Parathyroid adenoma (tissue), 2 donors: ENCODE results near the gene GRM6.

ENCODE experiments used
- H2AFZ ChIP-seq: fragments of 300-600 bp; sonication (generic); one replicate; pipeline ENCODE4 v1.7.0; 2017; ENCODE audit warnings: antibody characterized with exemption, mild to moderate bottlenecking
- H3K27ac ChIP-seq: fragments of 300-600 bp; sonication (generic); one replicate; pipeline ENCODE4 v1.7.0; 2017
- H3K27me3 ChIP-seq: fragments of 300-600 bp; sonication (generic); one replicate; pipeline ENCODE4 v1.7.0; 2017; ENCODE audit warnings: low read length; ENCODE audit not compliant: control insufficient read depth, insufficient read depth
- H3K36me3 ChIP-seq: fragments of 300-600 bp; sonication (generic); one replicate; pipeline ENCODE4 v1.7.0; 2017; ENCODE audit warnings: low read length; ENCODE audit not compliant: control insufficient read depth, insufficient read depth
- H3K4me1 ChIP-seq: fragments of 300-600 bp; sonication (generic); one replicate; pipeline ENCODE4 v1.7.0; 2017; ENCODE audit warnings: control low read depth
- H3K4me2 ChIP-seq: fragments of 300-600 bp; sonication (generic); one replicate; pipeline ENCODE4 v1.7.0; 2017; ENCODE audit warnings: low read length
- H3K4me3 ChIP-seq: fragments of 300-600 bp; sonication (generic); one replicate; pipeline ENCODE4 v1.7.0; 2017; ENCODE audit warnings: low read depth, low read length
- H3K79me2 ChIP-seq: fragments of 300-600 bp; sonication (generic); one replicate; pipeline ENCODE4 v1.7.0; 2017; ENCODE audit warnings: control low read depth
- H3K9ac ChIP-seq: fragments of 300-600 bp; sonication (generic); one replicate; pipeline ENCODE4 v1.7.0; 2017; ENCODE audit warnings: mild to moderate bottlenecking
- H3K9me3 ChIP-seq: fragments of 300-600 bp; sonication (generic); one replicate; pipeline ENCODE4 v1.7.0; 2017; ENCODE audit warnings: low read length; ENCODE audit not compliant: control insufficient read depth
- CTCF ChIP-seq: fragments of 300-600 bp; sonication (generic); IDR thresholded peaks from one replicate; pipeline ENCODE4 v1.7.0; 2017; ENCODE audit warnings: antibody characterized with exemption, mild to moderate bottlenecking
- donor health status: primary hyperparathyroidism.

GRM6 gene

GRCh38 chr5:179008667-179009066 is 13.5 kb upstream of the GRM6 start:
- H2AFZ ChIP-seq, result no peak overlapping the region
- H3K36me3 ChIP-seq, result no peaks in the 10 kb centered on the region
- H3K27me3 ChIP-seq, result no peaks in the 10 kb centered on the region
- H3K4me2 ChIP-seq, result no peak overlapping the region
- no peak overlapping the region for H3K27ac ChIP-seq
- H3K79me2 ChIP-seq, result no peaks in the 10 kb centered on the region
- H3K9me3 ChIP-seq, result no peaks in the 10 kb centered on the region
- H3K4me3 ChIP-seq, result no peak overlapping the region
- TF ChIP-seq CTCF, result no peak
- no peaks in the 10 kb centered on the region for H3K4me1 ChIP-seq
- H3K9ac ChIP-seq, result no peak overlapping the region

- no peaks in the 10 kb centered on the region for H3K9me3 ChIP-seq
- no peak for TF ChIP-seq CTCF
Observed at GRCh38 chr5:179006564-179006963, 11.4 kb upstream of the GRM6 start.

GRCh38 chr5:178998441-178998840 is 3.3 kb upstream of the GRM6 start:
- no peak for TF ChIP-seq CTCF
- H3K27me3 ChIP-seq, result no peaks in the 10 kb centered on the region
- H3K4me2 ChIP-seq, result no peak overlapping the region
- H2AFZ ChIP-seq, result no peak overlapping the region
- H3K79me2 ChIP-seq, result no peaks in the 10 kb centered on the region
- H3K36me3 ChIP-seq, result no peaks in the 10 kb centered on the region
- H3K27ac ChIP-seq, result no peak overlapping the region
- no peaks in the 10 kb centered on the region for H3K9me3 ChIP-seq
- H3K9ac ChIP-seq, result no peak overlapping the region
- no peak overlapping the region for H3K4me3 ChIP-seq
- H3K4me1 ChIP-seq, result no peaks in the 10 kb centered on the region

More at GRCh38 chr5:179006564-179006963, 11.4 kb upstream of the GRM6 start:
- H3K9ac ChIP-seq, result no peak overlapping the region
- no peak overlapping the region for H3K4me2 ChIP-seq
- H3K36me3 ChIP-seq, result no peaks in the 10 kb centered on the region
- H2AFZ ChIP-seq, result no peak overlapping the region
- no peaks in the 10 kb centered on the region for H3K4me1 ChIP-seq
- no peaks in the 10 kb centered on the region for H3K79me2 ChIP-seq
- H3K27ac ChIP-seq, result no peak overlapping the region
- no peaks in the 10 kb centered on the region for H3K27me3 ChIP-seq
- H3K4me3 ChIP-seq, result no peak overlapping the region

- H3K4me1 ChIP-seq, result no peaks in the 10 kb centered on the region
- no peaks in the 10 kb centered on the region for H3K27me3 ChIP-seq
- H3K27ac ChIP-seq, result no peak overlapping the region
- H3K79me2 ChIP-seq, result no peaks in the 10 kb centered on the region
- no peak for TF ChIP-seq CTCF
- no peak overlapping the region for H3K4me2 ChIP-seq
- H3K9ac ChIP-seq, result no peak overlapping the region
- no peaks in the 10 kb centered on the region for H3K36me3 ChIP-seq
- no peak overlapping the region for H2AFZ ChIP-seq
- H3K4me3 ChIP-seq, result no peak overlapping the region
- no peaks in the 10 kb centered on the region for H3K9me3 ChIP-seq
Observed at GRCh38 chr5:178997191-178997590, 2.1 kb upstream of the GRM6 start.

GRCh38 chr5:178996156-178996555 is 1.0 kb upstream of the GRM6 start:
- Histone ChIP-seq H3K27ac (no peak overlapping the region), H3K4me3 (no peak overlapping the region), H3K27me3 (no peaks in the 10 kb centered on the region), H3K36me3 (no peaks in the 10 kb centered on the region), H3K4me2 (no peak overlapping the region), H3K79me2 (no peaks in the 10 kb centered on the region), H3K9ac (no peak overlapping the region), H2AFZ (no peak overlapping the region), H3K4me1 (no peaks in the 10 kb centered on the region), H3K9me3 (no peaks in the 10 kb centered on the region)
- no peak for TF ChIP-seq CTCF
